ENCODE results near the gene TCF12. TPM values are rescaled to one million over a fixed set of nuclear protein-coding genes. Genes with fewer than 3 reads are reported as not detected.
A peak's percentile ranks its signal among the peaks of the same experiment; 100 is the strongest.

The TCF12 gene
- total and polyA plus RNA-seq, 2 donors (not counting 3 experiments of a cell fraction or from before 2014, with no cell fraction given), result 72.1 to 133 TPM

DNA sequence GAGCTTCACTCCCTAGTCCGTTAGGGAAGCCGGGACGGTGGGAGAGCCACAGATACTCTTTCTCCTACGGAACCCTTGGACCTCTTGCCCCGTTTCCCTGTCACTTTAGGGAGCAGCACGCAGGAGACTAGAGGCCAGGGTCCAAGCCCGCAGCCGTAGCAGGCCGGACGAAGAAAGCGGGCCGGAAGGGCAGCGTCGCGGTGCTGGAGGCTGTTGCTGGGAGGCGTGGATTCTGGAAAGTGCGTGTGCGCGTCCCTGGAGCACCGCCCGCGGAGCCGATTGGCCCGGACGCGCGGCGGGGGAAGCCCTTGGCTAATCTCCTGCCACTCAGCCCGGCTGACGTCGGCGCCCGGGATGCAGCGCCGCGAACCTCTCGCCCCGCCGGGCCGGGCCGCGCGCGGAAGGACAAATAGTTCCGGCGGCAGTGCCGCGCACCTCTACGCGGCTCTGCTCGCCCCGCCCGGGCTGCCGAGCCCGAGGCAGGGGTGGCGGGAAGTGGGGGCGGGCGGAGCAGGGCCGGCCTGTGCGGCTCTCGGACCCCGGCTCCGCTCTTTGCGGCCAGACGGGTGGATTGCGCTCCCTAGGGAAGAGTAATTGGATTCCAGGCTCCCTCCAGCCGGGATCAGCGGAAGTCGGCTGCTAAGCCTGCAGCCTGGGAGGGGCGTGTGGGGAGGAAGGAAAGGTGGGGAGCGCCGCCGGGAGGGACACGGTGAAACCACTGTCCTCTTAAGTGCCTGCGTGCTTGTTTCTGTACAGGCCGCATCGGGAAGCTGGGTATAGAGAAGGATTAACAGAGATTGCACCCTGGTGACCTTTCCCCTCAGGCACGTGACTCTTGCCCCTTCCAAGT is 31.3 kb upstream of the TCF12 start:
- ChIA-PET POLR2A (interaction anchor here (0.8 kb wide), 1 partner anchor 31 kb away, joined by 6 read pairs; the partner anchor contains the start of gene TCF12), CTCF (interaction anchor here (0.6 to 1.2 kb wide), 4 partner anchors 31 to 396 kb away, joined by 3 to 4 read pairs (median 4); partner anchors contain the start of gene TCF12)
- FAIRE-seq, result peak; percentile 91
- no peaks in the 10 kb centered on the region for H4K20me1 ChIP-seq (replicated peaks; ENCODE audit: control insufficient read depth, extremely low read depth, insufficient read depth, low read length)
- no peaks in the 10 kb centered on the region for H3K9me1 ChIP-seq (replicated peaks; ENCODE audit: control insufficient read depth, extremely low read depth, insufficient read depth, low read length)
- H3K4me2 ChIP-seq (ENCODE audit: insufficient read depth, low read length), result peak overlapping the region; percentile 98
- no peaks in the 10 kb centered on the region for H3K79me2 ChIP-seq (ENCODE audit: control insufficient read depth, insufficient read depth, low read length)
- dilution Hi-C loops (cut with MboI; ENCODE audit: extremely low pct_ligation_motif_present, low sequenced_read_pairs), result no loop called here
- no peaks in the 10 kb centered on the region for H3K27me3 ChIP-seq (ENCODE audit: control insufficient read depth in 2 of 2, insufficient read depth in 2 of 2, low read length in 2 of 2)
- DNase-seq (ENCODE audit: low read depth, low spot score), result peak; percentile 91
- peak overlapping the region; percentile 23 to 79 (median 67) for H3K4me3 ChIP-seq (replicated peaks in 1 of 3; ENCODE audit: insufficient read depth in 1 of 3, low read depth in 1 of 3, low read length in 3 of 3)
- no TSS peak for BruUV-seq (replicated peaks)
- intact Hi-C loops (cut with micrococcal nuclease), result loop anchor here (1.0 to 10.0 kb wide), 4 partner anchors 16 to 328 kb away; partner anchors contain the start of gene TCF12
- peak overlapping the region; percentile 73 for H3K27ac ChIP-seq (ENCODE audit: insufficient read depth, low read depth, low read length)
- peaks cover 15% of the 10 kb centered on the region for H3K4me1 ChIP-seq (ENCODE audit: control insufficient read depth, extremely low read depth, insufficient read depth, low read length)
- peak overlapping the region; percentile 94 for H2AFZ ChIP-seq (ENCODE audit: low read depth, low read length)
- H3K36me3 ChIP-seq (ENCODE audit: control insufficient read depth in 2 of 2, extremely low read depth in 1 of 2, insufficient read depth in 2 of 2, low read length in 2 of 2), result no peaks in the 10 kb centered on the region
- peak; percentile 17 for TF ChIP-seq MYC (IDR thresholded peaks at IDR 0.05; ENCODE audit: low read depth, low read length)
- TF ChIP-seq, protein P1, sequence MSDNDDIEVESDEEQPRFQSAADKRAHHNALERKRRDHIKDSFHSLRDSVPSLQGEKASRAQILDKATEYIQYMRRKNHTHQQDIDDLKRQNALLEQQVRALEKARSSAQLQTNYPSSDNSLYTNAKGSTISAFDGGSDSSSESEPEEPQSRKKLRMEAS (IDR thresholded peaks at IDR 0.05; ENCODE audit: insufficient read depth, insufficient read length), result no peak
- peak; percentile 93 for TF ChIP-seq POLR2AphosphoS5 (IDR thresholded peaks at IDR 0.05; ENCODE audit: insufficient read depth, low read depth, low read length)
- TF ChIP-seq POLR2A (IDR thresholded peaks at IDR 0.05; ENCODE audit: low read depth, low read length), result peak; percentile 81
- no peak for TF ChIP-seq GATA2 (IDR thresholded peaks at IDR 0.05; ENCODE audit: insufficient read depth, insufficient read length, low read depth, low read length)
- no peak for TF ChIP-seq EZH2 (IDR thresholded peaks at IDR 0.05; ENCODE audit: borderline replicate concordance, low read depth, low read length, severe bottlenecking)
- no peak for TF ChIP-seq FOS (IDR thresholded peaks at IDR 0.05; ENCODE audit: borderline replicate concordance, insufficient read depth, low read length)
- TF ChIP-seq JUN (IDR thresholded peaks at IDR 0.05; ENCODE audit: borderline replicate concordance, insufficient read depth, insufficient read length, low read depth), result no peak
- TF ChIP-seq, protein P2, sequence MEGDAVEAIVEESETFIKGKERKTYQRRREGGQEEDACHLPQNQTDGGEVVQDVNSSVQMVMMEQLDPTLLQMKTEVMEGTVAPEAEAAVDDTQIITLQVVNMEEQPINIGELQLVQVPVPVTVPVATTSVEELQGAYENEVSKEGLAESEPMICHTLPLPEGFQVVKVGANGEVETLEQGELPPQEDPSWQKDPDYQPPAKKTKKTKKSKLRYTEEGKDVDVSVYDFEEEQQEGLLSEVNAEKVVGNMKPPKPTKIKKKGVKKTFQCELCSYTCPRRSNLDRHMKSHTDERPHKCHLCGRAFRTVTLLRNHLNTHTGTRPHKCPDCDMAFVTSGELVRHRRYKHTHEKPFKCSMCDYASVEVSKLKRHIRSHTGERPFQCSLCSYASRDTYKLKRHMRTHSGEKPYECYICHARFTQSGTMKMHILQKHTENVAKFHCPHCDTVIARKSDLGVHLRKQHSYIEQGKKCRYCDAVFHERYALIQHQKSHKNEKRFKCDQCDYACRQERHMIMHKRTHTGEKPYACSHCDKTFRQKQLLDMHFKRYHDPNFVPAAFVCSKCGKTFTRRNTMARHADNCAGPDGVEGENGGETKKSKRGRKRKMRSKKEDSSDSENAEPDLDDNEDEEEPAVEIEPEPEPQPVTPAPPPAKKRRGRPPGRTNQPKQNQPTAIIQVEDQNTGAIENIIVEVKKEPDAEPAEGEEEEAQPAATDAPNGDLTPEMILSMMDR (IDR thresholded peaks at IDR 0.05; ENCODE audit: extremely low read depth in 1 of 2, insufficient read depth in 1 of 2, low read depth in 1 of 2, low read length in 2 of 2), result peak in 1 of 2 donors; percentile 4
- peak overlapping the region; percentile 81 for H3K9ac ChIP-seq (replicated peaks; ENCODE audit: extremely low read depth, insufficient read depth, low read length)
- H3K9me3 ChIP-seq (replicated peaks; ENCODE audit: control insufficient read depth, insufficient read depth, low read length), result no peaks in the 10 kb centered on the region
